Activated B cell treated with CpG ODN at 0.5 μM for 24 hours (primary cell): ENCODE results near the gene TMEM184A. TPM values are rescaled to one million over a fixed set of nuclear protein-coding genes. Genes with fewer than 3 reads are reported as not detected.
A peak's percentile ranks its signal among the peaks of the same experiment; 100 is the strongest.

Source experiments
- ATAC-seq: fragments of 200-7000 bp; cut with Tn5 transposase; one replicate; pipeline ENCODE4 v1.10.0; 2021; ENCODE audit warnings: low read depth, mild to moderate bottlenecking, moderate library complexity
- CTCF ChIA-PET: fragments of 350-600 bp; sonication (Branson Sonifier 250); formaldehyde crosslinking; loops from one replicate; lab custom pipeline; 2021; ENCODE audit warnings: antibody characterized with exemption; lab: Charles Lee
- POLR2A ChIA-PET: fragments of 350-600 bp; sonication (Branson Sonifier 250); formaldehyde crosslinking; loops from one replicate; lab custom pipeline; 2021; ENCODE audit warnings: antibody characterized with exemption; lab: Charles Lee
- DNase-seq: peaks from one replicate; pipeline ENCODE4 v3.0.0; 2022
- H3K27ac Mint-ChIP-seq: one replicate; pipeline ENCODE4 v1.8.0; 2020; ENCODE audit warnings: mixed read lengths
- H3K27me3 Mint-ChIP-seq: one replicate; pipeline ENCODE4 v1.8.0; 2021; ENCODE audit warnings: mixed read lengths
- H3K36me3 Mint-ChIP-seq: one replicate; pipeline ENCODE4 v1.8.0; 2021; ENCODE audit warnings: low read depth, mixed read lengths
- H3K4me1 Mint-ChIP-seq: one replicate; pipeline ENCODE4 v1.8.0; 2021; ENCODE audit warnings: mixed read lengths
- H3K4me3 Mint-ChIP-seq: one replicate; pipeline ENCODE4 v1.8.0; 2020; ENCODE audit warnings: mild to moderate bottlenecking, mixed read lengths
- H3K9me3 Mint-ChIP-seq: one replicate; pipeline ENCODE4 v1.8.0; 2020; ENCODE audit warnings: mixed read lengths
- intact Hi-C: fragments of 100-400 bp; cut with micrococcal nuclease; formaldehyde crosslinking; loops from one replicate; pipeline ENCODE4 v1.15.1; 2024
- total RNA-seq: library from RNA; stranded (reverse); gene quantifications from 2 replicates; pipeline ENCODE4 v1.2.3, GENCODE V29; 2022
- TF ChIP-seq, protein P1 (sequence below): fragments of 200-600 bp; IDR thresholded peaks from one replicate; pipeline ENCODE4 v1.8.0; 2022; ENCODE audit warnings: antibody characterized with exemption, mild to moderate bottlenecking

The TMEM184A gene
- total RNA-seq, 1 donor from 2014 or later: not detected

DNA sequence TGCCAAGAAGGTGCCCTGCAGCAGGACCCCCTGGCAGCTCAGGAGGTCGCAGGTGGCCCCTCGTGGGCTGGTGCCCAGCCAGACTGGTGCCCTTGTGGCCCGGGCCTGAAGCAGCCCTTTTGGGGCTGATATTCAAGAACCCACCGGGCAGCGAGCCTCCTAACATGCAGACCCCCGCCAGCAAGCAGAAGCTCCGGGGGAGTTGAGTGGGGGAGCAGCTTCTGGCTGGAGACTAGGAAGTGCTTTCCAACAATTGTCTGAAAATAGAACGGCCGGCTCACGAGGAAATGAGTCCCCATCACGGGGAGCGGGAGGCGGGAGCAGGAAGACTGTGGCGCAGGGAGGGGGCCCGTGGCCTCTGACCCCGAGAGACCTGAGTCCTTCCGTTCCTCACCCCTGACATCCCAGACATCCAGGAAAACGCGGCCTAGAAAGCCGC is 42.3 kb downstream of the TMEM184A start:
- ChIA-PET CTCF (no interaction called here), POLR2A (interaction anchor here (0.9 to 1.5 kb wide), 4 partner anchors 10 to 728 kb away, joined by 3 to 11 read pairs (median 6); partner anchors contain the start of genes INTS1, MRM2 and NUDT1)
- intact Hi-C loops: loop anchor here (2.0 kb wide), 1 partner anchor 17 kb away; the partner anchor contains the start of gene MAFK
- ATAC-seq (no peak), DNase-seq (no peak)
- TF ChIP-seq, protein P1, sequence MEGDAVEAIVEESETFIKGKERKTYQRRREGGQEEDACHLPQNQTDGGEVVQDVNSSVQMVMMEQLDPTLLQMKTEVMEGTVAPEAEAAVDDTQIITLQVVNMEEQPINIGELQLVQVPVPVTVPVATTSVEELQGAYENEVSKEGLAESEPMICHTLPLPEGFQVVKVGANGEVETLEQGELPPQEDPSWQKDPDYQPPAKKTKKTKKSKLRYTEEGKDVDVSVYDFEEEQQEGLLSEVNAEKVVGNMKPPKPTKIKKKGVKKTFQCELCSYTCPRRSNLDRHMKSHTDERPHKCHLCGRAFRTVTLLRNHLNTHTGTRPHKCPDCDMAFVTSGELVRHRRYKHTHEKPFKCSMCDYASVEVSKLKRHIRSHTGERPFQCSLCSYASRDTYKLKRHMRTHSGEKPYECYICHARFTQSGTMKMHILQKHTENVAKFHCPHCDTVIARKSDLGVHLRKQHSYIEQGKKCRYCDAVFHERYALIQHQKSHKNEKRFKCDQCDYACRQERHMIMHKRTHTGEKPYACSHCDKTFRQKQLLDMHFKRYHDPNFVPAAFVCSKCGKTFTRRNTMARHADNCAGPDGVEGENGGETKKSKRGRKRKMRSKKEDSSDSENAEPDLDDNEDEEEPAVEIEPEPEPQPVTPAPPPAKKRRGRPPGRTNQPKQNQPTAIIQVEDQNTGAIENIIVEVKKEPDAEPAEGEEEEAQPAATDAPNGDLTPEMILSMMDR: no peak
- peak overlapping the region; percentile 60 for H3K4me3 Mint-ChIP-seq
- peaks cover 40% of the 10 kb centered on the region for H3K4me1 Mint-ChIP-seq
- H3K9me3 Mint-ChIP-seq: no peaks in the 10 kb centered on the region
- peak overlapping the region; percentile 61 for H3K27ac Mint-ChIP-seq
- no peaks in the 10 kb centered on the region for H3K27me3 Mint-ChIP-seq
- H3K36me3 Mint-ChIP-seq: no peaks in the 10 kb centered on the region

DNA sequence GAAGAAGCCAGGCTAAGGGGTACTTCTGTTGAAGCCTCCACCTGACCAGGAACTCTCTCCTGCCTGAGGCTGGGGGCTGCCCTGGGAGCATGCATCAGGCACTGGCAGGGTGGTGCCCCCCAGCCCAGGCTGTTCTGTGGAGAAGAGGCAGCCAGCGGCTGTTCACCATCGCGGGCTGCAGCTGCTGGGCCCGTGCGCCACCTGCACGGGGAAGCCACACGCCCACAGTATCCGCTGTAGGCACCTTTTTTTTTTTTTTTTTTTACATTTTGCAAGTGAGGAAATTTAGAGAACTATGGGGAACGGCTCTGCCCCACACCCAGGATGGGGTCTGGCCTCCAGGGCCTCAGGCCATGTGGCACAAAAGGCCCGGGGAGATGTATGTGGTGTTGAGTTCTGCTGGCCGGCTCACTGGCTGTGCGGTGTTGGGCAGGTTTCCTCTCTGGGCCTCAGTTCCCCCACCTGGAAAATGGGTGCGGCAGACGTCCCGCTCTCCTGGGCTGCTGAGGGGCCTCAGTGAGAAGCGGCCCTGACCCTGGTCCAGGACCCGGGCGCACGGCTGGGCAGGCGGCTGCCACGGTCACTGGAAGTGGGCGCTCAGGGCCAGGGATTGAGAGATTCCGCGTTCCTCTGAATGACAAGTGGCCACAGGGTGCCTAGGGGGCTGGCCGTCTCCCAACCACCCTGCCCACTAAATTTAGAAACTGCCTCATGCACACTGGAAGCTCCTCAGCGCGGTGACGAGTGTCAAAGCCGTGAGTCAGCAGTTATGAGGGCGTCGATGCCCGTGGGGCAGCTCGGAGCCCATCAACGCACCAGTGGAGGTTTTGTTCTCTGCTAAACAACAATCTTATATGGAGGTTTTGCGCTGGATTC is 43.0 kb downstream of the TMEM184A start:
- ATAC-seq (peak; percentile 76), DNase-seq (peak; percentile 42)
- Mint-ChIP-seq H3K4me3 (peak overlapping the region; percentile 60), H3K27me3 (no peaks in the 10 kb centered on the region), H3K36me3 (no peaks in the 10 kb centered on the region), H3K27ac (peak overlapping the region; percentile 61), H3K4me1 (peaks cover 45% of the 10 kb centered on the region), H3K9me3 (no peaks in the 10 kb centered on the region)
- ChIA-PET POLR2A (interaction anchor here (0.6 to 1.5 kb wide), 10 partner anchors 9 to 1325 kb away, joined by 3 to 11 read pairs (median 5); partner anchors contain the start of genes INTS1, MRM2 and NUDT1), CTCF (no interaction called here)
- intact Hi-C loops: loop anchor here (2.0 kb wide), 1 partner anchor 18 kb away; the partner anchor contains the start of gene MAFK
- TF ChIP-seq, protein P1: no peak

DNA sequence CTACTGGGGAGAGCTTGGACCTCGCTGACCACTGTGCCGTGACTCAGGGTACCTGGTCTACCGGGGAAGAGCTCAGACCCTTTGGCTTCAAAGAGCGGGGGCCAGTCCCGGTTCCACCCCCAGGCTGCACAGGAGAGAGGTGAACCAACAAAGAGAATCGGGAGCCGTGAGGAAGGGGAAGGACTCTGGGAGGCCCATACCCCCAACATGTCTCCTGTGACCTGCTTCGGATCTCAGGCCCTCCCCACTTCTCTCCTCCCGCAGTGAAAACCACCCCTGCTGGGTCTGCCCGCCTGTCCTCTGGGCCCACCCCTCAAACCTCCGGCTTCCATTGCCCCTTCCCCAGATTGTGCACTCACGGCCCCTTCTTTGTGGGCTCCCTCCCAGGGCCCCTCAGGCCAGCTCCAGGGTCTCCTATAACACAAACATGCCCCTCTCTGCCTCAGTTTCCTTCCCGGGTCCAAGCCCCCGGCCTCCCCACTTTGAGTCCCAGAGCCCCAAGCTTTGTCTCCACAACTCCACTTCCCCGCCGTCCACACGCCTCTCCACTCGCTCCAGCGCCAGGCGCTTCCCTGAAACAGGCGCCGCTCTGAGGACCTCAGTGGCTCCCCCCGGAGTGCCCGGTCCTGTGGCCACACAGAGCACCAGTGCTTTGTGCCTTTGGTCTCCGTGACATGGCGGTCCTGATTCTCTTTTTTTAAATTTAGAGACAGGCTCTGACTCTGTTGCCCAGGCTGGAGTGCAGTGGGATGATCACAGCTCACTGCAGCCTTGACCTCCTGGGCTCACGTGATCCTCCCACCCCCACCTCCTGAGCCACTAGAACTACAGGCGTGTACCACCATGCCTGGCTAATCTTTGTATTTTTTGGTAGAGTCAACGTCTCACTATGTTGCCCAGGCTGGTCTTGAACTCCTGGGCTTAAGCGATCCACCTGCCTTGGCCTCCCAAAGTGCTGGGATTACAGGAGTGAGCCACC is 44.3 kb downstream of the TMEM184A start:
- intact Hi-C loops: loop anchor here (2.0 kb wide), 1 partner anchor 19 kb away; the partner anchor contains the start of gene MAFK
- no peaks in the 10 kb centered on the region for H3K27me3 Mint-ChIP-seq
- H3K9me3 Mint-ChIP-seq: no peaks in the 10 kb centered on the region
- DNase-seq (no peak), ATAC-seq (no peak)
- H3K27ac Mint-ChIP-seq: peak overlapping the region; percentile 61
- H3K4me3 Mint-ChIP-seq: peak overlapping the region; percentile 15
- ChIA-PET POLR2A (no interaction called here), CTCF (no interaction called here)
- H3K4me1 Mint-ChIP-seq: peaks cover 53% of the 10 kb centered on the region
- H3K36me3 Mint-ChIP-seq: no peaks in the 10 kb centered on the region
- TF ChIP-seq, protein P1: no peak

DNA sequence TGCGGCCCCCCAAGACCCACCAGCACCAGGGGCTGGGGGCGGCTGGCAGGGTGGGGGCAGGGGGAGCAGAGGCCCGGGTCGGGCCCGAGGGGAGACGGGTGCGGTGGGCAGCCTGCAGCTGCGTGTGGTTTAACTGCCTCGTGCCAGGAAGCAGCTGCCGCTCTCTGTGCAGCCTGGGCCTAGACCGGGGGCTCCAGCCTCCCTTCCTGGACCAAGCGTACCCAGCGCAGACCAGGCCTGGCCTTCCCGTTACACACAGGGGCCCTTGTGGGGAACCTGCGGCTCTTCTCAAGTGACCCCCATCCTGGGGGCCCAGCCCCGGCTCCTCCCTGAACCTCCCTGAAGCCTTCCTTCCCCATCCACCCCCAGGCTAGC is 45.2 kb downstream of the TMEM184A start:
- Mint-ChIP-seq H3K27me3 (no peaks in the 10 kb centered on the region), H3K27ac (no peak overlapping the region), H3K4me1 (peaks cover 61% of the 10 kb centered on the region), H3K36me3 (no peaks in the 10 kb centered on the region), H3K9me3 (no peaks in the 10 kb centered on the region), H3K4me3 (no peak overlapping the region)
- TF ChIP-seq, protein P1: no peak
- ChIA-PET CTCF (no interaction called here), POLR2A (interaction anchor here (0.6 to 0.8 kb wide), 2 partner anchors 19 to 60 kb away, joined by 3 to 5 read pairs; no protein-coding TSS in a partner anchor)
- DNase-seq (no peak), ATAC-seq (peak; percentile 20)
- intact Hi-C loops: no loop called here
